Tongue (tissue), 2 donors: Measurements from ENCODE around the gene ZNF236. TPM values are rescaled to one million over a fixed set of nuclear protein-coding genes. Genes with fewer than 3 reads are reported as not detected.
"Not testable (repeated sequence)": the region's sequence is repeated elsewhere in the genome, so short reads cannot be mapped to it uniquely, and the experiment has no call there.

ENCODE experiments used
- DNase-seq: peaks from one replicate; pipeline ENCODE4 v3.0.0-alpha.2; 2015
- total RNA-seq: library from RNA; depleted of rRNA; stranded (reverse); fragments of >200 nt; gene quantifications from one replicate; pipeline ENCODE4 v1.2.3, GENCODE V29; 2014

Gene ZNF236
- total RNA-seq, 1 donor from 2014 or later: 27.9 TPM

DNA sequence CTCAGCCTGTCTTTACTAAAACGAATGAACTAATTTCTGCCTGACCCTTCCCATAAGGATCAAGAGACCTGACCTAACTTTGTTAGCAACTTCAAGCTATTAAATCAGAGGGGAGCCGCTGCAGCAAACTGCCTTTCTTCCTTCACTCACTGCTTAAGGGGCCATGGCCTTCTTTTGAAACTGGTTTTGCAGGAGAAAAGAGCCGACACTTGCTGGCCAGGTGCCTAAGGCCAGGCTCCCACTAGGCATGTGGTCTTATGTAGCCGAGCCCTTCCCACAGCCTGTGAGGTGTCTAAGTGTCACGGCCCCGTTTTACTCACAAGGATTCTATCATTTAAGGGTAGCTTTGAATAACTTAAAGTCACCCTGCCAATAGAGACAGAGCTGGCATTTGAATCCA is 130.8 kb downstream of the ZNF236 start:
- DNase-seq: no peak

DNA sequence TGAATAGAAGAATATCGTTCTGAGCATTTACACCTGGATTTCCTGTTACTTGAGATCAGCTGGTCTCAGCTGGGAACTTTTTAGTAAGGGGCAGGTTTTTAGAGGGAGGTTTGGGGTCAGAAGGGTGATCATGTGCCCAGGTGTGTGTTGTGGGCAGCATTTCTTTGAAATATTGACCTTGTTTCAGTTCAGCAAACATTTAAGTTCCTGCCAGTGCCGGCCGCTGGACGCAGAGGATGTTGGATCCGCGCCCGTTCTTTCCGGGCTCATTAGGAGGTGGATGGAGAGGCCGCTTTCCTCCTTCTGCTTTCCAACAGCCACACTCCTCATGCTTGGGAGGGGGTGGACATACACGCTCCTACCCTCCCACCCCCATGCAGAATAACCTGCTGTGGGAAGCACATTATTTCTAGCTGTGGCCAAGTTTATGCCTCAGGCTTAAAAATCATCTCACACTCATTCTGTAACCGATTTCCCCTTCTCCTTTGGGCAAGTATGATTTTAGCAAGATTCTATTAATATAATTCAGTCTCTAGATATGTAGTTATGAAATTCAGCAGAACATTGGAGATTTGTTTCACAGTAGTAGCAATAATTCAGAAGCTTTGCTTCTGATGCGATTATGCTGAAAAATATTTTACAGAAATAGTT is 131.4 kb downstream of the ZNF236 start:
- DNase-seq: peak; percentile 77

DNA sequence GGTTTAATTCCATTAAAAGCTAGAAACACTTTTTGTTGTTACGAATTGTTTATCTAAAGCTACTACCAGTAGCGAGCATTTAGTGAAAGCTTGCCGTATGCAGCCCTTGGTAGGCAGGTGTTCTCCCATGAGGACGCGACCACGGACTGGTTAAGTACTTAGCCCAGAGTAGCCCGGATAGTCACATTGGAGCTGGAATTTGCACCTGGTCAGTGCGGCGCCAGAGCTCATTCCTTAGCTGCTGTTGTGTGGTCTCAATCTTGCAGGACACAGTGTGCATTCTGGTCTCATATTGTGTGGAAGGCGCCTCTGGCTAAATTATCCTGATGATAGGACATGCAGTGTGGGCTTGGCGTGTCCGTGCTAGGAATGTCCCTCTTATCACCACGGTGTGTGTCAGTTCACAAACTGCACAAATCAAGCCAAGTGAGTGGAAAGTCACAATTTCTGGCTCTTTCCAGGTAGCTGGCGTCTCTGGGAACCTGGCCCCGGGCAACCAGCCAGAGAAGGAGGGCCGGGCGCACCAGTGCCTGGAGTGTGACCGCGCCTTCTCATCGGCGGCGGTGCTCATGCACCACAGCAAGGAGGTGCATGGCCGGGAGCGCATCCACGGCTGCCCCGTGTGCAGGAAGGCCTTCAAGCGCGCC is 133.3 kb downstream of the ZNF236 start:
- peak; percentile 59 for DNase-seq

DNA sequence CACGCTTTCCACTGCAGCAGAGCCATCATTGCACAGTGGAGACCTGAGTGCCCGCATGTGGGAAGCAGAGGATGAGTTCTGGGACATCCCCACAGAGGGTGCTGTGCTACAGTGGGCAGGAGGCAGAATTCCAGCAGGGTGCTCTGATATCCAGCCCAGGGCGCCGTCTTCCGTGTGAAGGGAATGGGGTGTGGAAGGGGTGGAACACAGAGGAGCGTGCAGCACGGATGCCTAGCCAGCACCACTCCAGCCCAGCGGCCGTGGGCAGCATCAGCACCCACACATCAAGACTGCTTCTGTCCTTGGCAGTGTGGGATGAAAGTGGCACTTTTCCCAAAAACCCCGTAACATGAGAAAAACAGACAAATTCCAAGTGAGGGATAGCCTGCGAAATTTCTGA is 134.3 kb downstream of the ZNF236 start:
- no peak for DNase-seq

DNA sequence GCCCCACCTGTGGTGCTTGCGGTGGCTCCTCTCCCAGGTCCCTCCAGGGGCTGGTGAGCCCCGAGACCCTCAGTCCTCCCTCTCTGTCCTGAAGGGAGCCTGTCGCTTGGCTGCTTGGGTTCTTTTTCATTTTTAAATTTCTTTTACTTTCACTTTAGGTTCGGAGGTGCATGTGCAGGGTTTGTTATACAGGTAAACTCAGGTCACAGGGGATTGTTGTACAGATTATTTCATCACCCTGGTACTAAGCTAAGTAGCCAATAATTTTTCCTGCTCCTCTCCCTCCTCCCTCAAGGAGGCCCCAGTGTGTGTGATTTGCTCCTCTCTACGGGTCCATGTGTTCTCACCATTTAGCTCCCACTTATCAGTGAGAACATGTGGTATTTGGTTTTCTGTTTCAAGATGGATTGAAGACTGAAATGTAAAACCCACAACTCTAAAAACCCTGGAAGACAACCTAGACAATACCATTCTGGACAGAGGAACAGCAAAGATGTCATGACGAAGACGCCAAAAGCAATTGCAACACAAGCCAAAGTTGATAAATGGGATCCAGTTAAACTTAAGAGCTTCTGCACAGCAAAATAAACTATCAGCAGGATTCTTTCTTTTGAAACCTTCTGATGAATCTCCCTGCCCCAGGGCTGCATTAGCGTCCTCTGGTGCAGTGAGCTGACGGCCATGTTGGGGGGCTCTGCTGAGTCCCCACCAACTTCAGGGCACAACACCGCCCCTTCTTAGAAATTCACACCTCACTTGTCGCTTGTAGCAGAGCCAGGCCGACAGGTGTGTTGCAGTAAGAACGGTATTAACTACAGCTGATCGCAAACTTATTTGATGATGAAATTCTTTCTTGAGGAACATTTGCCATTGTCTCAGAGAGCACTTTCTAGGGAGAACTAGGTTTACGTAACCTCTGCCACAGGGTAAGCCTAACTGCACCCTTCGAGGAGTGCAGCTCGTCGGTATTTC is 135.3 kb downstream of the ZNF236 start:
- no peak for DNase-seq

DNA sequence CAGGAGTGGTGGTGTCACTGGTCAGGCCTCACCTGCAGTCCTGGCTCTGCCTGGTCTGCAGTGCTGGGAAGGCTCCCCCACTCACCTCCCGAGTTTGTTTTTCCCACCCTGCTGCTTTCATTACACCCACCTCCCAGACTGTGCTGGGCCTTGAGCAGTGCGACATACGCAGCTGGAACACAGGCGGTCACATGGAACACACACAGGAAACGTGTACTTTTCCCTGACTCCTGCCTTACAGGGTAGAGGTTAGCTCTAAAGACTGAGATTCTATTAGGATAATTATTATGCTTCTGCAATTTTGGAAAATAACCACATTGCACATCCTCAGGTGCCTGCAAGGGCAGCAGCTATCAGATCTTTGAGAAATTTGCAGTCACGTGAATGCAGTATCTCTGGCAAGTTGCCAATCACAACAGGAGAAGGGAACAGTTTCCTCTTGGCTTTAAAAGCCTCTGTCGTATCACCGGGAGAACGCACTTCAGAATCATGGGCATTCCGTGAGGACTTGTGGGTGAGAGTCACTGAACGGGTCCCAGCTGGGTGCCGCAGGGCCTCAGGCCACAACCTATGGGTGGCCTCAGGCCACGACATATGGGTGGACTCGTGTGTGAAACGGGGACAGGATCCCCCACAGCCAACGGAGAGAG is 136.5 kb downstream of the ZNF236 start:
- no peak for DNase-seq

DNA sequence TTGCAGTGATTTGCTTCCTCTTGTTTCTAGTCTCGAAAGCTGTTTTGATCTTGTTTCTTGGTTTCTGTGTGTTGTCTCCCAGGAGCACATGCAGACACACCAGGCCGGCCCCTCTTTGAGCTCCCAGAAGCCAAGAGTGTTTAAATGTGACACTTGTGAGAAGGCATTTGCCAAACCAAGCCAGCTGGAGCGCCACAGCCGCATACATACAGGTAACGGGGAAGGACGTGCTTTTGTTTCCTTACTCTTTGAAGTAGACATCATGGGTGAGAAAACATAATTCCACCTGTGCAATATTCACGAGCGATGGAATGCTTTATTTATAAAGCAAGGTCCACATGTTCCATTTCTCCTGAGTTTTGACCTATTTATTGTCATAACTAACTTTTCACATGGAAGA is 137.2 kb downstream of the ZNF236 start:
- DNase-seq: no peak

DNA sequence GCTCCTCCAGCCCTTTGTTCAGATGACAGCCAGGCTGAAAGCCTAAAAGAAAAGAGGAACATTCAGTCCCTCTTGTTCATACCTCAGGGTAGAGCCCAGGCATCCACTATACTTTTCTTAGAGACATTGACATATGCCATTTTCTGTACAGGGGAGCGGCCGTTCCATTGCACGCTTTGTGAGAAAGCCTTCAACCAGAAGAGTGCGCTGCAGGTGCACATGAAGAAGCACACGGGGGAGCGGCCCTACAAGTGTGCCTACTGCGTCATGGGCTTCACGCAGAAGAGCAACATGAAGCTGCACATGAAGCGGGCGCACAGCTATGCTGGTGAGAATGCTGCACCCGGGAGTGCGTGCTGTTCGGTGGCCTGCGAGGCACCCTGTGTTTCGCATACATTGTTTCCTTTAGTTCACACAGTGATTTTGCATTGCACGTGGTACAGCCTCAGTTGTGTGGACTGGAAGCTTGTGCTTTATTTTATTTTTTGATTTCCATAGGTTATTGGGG is 138.2 kb downstream of the ZNF236 start:
- no peak for DNase-seq

DNA sequence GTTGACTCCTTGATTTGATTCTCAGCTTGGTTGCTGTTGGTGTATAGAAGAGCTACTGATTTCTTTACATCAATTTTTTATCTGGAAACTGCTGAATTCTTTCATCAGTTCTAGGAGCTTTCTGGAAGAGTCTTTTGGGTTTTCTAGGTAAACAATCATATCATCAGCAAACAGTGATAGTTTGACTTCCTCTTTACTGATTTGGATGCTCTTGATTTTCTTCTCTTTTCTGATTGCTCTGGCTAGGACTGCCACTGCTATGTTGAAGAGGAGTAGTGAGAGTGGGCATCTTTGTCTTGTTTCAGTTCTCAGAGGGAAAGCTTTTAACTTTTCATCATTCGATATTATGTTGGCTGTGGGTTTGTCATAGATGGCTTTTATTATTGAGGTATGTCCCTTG is 140.5 kb downstream of the ZNF236 start:
- DNase-seq: no peak

DNA sequence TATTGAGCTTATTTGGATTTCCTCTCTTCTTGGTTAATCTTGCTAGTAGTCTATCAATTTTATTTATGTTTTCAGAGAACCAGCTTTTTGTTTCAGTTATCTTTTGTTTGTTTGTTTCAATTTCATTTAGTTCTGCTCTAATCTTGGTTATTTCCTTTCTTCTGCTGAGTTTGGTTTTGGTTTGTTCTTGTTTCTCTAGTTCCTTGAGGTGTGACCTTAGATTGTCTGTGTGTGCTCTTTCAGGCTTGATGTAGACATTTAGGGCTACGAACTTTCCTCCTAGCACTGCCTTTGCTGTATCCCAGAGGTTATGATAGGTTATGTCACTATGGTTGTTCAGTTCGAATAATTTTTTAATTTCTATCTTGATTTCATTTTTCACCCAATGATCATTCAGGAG is 141.6 kb downstream of the ZNF236 start:
- no peak for DNase-seq

DNA sequence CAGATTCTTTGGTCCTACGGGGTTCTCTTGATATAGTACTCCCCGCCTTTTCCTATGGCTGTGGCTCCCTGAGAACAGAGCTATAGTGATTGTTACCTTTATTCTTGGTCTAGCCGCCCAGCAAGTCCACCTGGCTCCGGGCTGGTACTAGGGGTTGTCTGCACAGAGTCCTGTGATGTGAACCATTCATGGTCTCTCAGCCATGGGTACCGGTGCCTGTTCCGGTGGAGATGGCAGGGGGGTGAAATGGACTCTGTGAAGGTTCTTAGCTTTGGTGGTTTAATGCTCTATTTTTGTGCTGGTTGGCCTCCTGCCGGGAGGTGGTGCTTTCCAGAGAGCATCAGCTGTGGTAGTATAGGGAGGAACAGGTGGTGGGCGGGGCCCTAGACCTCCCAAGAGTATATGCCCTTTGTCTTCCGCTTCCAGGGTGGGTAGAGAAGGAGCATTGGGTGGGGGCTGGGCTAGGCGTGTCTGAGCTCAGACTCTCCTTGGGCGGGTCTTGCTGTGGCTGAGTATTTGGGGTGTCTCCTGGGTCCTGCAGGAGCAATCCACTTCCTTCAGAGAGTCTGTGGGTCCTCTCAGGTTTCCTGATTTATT is 143.3 kb downstream of the ZNF236 start:
- peak; percentile 50 for DNase-seq

DNA sequence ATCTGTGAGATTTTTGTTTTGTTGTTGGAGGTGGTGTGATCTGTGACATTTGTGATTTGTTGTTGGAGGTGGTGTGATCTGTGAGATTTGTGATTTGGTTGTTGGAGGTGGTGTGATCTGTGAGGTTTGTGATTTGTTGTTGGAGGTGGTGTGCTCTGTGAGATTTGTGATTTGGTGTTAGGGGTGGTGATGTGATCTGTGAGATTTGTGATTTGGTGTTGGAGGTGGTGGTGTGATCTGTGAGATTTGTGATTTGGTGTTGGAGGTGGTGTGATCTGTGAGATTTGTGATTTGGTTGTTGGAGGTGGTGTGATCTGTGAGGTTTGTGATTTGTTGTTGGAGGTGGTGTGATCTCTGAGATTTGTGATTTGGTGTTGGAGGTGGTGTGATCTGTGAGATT is 144.9 kb downstream of the ZNF236 start:
- not testable (repeated sequence) for DNase-seq

DNA sequence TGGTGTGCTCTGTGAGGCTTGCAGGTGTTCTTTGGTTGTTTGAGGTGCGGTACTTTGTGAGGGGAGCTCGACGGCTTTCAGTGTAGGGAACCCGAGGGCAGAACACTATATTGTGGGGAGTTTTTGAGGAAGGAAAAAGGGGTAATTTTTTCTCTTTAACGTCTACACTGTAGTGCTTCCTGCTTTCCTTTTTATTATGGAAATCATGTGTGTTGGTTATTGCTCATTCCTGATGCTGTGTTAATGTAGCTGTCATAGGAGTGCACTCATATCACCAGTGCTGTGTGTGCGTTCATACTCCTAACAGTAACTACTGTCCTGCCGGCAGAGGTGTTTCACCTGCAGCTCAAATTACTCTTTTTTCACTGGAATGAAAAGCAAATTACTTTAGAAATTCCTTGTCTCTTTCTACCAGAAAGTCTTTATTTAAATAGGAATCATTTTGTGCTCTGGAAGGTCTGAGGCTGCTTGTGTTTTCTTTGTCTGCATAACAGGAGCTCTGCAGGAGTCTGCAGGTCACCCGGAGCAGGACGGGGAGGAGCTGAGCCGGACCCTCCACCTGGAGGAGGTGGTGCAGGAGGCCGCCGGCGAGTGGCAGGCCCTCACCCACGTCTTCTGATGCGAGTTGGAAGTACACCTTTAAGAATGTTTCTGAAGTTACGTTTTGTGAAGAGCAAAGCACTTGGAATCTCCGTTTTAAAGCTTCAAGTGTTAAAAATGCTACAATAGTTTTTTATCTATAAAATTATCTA is 145.5 kb downstream of the ZNF236 start:
- no peak for DNase-seq

DNA sequence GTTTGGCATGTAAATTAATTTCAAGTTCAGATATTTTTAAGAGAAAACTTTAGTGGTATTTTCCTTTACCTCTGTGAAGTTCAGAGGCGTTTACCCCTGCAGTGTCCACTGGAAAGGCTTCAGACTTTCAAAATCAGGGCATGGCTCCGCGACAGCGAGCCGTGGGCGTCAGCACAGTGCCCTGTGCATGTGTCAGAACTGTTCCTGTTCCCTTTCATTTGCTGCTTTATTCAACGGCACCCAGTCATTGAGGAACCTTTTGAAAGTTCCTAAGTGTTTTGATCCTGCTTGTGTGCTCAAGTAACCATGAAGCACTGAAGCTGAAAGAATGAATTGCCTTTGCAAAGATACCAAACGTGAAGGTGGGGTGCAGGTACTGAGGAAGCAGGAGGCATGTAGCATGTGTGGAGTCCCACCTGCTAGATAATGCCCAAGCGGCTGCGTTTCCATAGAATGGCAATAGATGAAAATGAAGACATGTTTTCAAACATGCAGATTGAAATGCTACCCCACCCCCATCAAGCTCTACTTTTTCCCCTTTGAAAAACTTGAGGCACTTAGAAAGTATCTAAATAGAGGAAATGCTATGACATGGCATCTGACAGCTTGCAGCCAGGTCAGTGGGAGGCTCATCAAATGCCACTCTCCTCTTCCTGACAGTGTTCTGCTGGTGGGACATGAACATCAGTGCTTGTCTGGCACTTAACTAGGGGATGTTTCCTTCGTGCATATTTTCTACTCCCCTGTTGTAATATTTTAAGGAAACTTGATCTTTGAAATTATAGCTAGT is 148.6 kb downstream of the ZNF236 start:
- no peak for DNase-seq

DNA sequence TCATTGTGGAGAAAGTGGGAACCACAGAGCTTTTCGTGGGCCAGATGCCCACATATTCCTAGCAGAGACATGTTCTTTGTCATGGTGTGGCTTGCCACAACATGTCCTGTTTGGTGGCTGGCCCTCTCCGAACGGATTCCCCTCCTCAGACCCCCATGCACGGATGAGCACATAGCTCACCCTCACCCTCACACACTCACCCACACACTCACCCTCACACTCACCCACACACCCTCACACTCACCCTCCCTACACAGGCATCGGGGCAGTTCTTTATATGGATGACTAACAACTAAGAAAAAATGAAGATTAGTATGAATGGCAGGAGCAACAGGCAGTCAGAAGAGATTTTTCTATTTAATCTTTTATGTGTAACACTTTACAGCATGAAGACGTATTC is 149.9 kb downstream of the ZNF236 start:
- no peak for DNase-seq

DNA sequence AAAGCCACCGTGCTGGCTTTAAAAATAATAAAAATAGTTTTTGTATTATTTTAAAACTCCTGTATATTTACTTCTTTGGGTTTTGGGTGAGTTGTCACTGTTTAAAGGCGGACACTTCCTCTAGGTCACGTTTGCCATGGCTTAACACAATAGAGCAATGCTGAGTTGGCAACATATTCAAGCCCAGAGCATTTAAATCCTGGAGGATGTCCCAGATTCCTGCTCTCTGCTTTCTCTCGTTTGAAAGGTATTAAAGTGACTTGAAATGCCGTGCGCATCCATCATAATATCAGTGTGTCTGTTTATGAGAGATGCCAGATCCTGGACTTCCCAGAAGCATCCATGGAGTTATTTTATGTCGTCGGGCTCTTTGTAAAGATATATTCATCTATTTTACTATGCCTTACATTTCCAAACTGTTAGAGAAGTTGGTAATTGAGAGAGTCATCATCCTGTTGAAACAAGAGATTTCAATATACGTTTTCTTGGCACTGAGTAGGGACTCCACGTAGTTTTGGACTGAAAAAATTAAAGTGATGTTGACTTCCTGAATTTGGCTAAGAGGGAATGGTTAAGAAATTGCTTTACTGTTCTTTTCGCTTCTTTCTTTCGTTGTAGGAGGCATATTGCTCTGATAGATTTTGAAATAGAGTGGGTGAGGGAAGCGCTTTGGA is 150.6 kb downstream of the ZNF236 start:
- DNase-seq: peak; percentile 47

DNA sequence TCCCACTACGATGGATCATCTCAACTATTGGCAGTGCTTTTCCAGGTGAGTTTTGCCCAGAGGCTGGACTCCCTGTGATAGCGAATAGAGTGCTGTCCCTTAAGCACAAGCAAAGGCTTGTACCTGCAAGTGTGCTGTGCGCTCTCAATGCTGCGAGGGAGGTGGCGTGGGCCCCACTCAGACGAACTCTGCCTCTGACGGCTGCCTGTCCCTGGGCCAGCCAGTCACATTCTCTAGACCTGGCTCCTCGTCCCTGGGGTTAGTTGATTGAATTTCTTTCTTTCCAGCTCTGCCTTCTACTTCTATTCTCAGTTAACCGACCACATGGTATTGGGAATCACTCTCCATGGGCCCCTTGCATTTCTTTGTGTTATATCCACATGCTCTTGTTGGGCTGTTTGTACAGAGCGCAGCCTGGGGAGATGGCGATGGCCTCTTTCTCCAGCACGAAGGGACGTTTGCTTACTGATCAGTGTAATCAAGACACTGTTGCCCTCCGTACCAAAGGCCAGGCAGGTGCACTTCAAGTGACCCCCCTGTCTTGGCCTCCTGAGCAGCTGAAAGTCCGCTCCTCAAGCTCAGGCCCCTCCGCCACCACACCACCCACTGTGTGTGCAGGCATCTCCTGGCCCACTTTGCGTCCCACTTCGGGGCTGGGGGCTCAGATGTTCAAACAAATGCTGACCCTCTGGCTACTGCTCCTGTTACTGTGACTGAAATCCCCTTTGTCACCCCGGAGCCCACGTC is 151.3 kb downstream of the ZNF236 start:
- no peak for DNase-seq

DNA sequence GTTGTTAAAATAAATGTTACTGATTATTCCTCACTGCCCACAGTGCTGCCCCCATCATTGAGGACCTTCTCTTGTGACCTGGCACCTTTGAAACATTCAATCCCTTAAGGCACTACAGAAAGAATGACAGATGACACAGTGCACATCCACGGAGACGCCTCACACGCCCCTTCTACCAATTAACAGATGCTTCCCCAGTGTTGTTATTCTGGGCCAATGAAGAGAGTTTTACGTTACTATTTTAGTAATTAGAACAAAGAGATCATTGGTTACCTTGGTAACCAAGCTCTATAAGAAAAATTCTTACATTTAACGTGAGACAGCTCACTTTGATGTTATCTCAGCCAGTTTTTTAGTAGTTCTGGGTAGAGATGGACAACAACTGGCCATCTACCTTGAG is 152.0 kb downstream of the ZNF236 start:
- no peak for DNase-seq

DNA sequence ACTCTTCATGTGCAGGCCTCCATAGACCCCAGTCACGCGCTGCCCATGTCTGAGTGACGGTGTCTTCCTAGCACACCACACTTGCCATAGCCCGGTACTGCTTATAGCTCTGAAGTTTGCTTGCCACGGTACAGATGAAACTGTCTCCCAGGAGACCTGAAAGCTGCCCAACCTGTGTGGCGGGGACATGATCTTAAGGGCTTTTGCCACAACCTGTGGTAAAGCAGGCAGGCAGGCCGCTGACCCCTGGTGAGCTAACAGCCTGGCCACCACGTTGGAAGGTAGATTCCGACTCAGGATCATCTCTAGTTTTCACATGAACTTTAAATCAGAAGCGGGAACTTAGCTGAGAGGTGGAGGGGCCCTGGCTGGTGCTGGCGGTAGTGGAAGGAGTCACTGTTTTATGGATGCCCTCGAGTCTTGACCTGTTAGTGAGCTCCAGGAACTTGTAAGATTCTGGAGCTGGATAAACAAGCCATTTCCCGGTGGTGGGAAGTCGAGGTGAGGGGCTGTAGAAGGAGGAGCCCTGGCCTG is 153.3 kb downstream of the ZNF236 start:
- DNase-seq: no peak
